Measurements from ENCODE around the gene DNAJC21.

- TF ChIP-seq ZNF274 (IDR thresholded peaks at IDR 0.05; ENCODE audit: low read depth, low read length): no peak
- TF ChIP-seq SUZ12 (IDR thresholded peaks at IDR 0.05; ENCODE audit: extremely low read depth, insufficient read depth, insufficient read length): no peak
These were observed 14.7 kb upstream of the DNAJC21 start for GRCh38 chr5:34914671-34915138.

Data from NT2/D1 (cell line).